ENCODE results near the gene SLCO2B1.

DNA sequence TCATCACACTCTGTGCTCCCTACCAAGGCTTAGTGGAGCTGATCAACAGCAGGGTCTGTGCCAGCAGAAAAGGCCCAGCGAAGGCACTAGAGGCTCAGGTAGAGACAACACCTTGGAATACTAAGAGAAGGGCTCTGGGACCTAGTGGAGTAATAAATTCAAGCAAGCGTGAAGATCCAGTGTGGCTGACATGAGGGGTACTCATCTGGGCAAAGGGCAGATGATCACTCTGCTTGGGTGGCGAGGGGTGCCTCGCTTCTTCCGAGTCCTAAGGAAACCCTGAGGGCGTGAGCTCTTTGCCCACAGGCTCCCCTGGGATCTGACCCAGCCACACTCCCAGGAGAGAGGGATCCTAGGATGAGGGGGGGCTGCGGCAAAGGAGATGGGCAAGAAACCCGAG is 86.1 kb downstream of the SLCO2B1 start:
- no peak for TF ChIP-seq REST (tag by site-specific recombination; IDR thresholded peaks at IDR 0.05)
- TF ChIP-seq, protein P1, sequence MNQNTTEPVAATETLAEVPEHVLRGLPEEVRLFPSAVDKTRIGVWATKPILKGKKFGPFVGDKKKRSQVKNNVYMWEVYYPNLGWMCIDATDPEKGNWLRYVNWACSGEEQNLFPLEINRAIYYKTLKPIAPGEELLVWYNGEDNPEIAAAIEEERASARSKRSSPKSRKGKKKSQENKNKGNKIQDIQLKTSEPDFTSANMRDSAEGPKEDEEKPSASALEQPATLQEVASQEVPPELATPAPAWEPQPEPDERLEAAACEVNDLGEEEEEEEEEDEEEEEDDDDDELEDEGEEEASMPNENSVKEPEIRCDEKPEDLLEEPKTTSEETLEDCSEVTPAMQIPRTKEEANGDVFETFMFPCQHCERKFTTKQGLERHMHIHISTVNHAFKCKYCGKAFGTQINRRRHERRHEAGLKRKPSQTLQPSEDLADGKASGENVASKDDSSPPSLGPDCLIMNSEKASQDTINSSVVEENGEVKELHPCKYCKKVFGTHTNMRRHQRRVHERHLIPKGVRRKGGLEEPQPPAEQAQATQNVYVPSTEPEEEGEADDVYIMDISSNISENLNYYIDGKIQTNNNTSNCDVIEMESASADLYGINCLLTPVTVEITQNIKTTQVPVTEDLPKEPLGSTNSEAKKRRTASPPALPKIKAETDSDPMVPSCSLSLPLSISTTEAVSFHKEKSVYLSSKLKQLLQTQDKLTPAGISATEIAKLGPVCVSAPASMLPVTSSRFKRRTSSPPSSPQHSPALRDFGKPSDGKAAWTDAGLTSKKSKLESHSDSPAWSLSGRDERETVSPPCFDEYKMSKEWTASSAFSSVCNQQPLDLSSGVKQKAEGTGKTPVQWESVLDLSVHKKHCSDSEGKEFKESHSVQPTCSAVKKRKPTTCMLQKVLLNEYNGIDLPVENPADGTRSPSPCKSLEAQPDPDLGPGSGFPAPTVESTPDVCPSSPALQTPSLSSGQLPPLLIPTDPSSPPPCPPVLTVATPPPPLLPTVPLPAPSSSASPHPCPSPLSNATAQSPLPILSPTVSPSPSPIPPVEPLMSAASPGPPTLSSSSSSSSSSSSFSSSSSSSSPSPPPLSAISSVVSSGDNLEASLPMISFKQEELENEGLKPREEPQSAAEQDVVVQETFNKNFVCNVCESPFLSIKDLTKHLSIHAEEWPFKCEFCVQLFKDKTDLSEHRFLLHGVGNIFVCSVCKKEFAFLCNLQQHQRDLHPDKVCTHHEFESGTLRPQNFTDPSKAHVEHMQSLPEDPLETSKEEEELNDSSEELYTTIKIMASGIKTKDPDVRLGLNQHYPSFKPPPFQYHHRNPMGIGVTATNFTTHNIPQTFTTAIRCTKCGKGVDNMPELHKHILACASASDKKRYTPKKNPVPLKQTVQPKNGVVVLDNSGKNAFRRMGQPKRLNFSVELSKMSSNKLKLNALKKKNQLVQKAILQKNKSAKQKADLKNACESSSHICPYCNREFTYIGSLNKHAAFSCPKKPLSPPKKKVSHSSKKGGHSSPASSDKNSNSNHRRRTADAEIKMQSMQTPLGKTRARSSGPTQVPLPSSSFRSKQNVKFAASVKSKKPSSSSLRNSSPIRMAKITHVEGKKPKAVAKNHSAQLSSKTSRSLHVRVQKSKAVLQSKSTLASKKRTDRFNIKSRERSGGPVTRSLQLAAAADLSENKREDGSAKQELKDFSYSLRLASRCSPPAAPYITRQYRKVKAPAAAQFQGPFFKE (tag by site-specific recombination; IDR thresholded peaks at IDR 0.05; ENCODE audit: borderline replicate concordance): no peak
- no peak for TF ChIP-seq ZNF302 (tag by site-specific recombination; IDR thresholded peaks at IDR 0.05; ENCODE audit: low read depth)
- TF ChIP-seq ZNF518A (tag by site-specific recombination; conservative IDR thresholded peaks at IDR 0.05; ENCODE audit: low read depth): no peak
- no peak for TF ChIP-seq CTCF (tag by site-specific recombination; IDR thresholded peaks at IDR 0.05)
- no peak for TF ChIP-seq PRDM6 (tag by site-specific recombination; IDR thresholded peaks at IDR 0.05)
- TF ChIP-seq KLF9 (tag by site-specific recombination; IDR thresholded peaks at IDR 0.05; ENCODE audit: low read depth): no peak
- TF ChIP-seq, protein P2, sequence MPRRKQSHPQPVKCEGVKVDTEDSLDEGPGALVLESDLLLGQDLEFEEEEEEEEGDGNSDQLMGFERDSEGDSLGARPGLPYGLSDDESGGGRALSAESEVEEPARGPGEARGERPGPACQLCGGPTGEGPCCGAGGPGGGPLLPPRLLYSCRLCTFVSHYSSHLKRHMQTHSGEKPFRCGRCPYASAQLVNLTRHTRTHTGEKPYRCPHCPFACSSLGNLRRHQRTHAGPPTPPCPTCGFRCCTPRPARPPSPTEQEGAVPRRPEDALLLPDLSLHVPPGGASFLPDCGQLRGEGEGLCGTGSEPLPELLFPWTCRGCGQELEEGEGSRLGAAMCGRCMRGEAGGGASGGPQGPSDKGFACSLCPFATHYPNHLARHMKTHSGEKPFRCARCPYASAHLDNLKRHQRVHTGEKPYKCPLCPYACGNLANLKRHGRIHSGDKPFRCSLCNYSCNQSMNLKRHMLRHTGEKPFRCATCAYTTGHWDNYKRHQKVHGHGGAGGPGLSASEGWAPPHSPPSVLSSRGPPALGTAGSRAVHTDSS (tag by site-specific recombination; IDR thresholded peaks at IDR 0.05): no peak
- TF ChIP-seq GLI4 (tag by site-specific recombination; IDR thresholded peaks at IDR 0.05): no peak
- no peak for TF ChIP-seq MEIS1 (CRISPR knock-in tag; IDR thresholded peaks at IDR 0.05; ENCODE audit: borderline replicate concordance)
- no peak for TF ChIP-seq FEZF1 (tag by site-specific recombination; IDR thresholded peaks at IDR 0.05)
- no peak for TF ChIP-seq ZNF2 (tag by site-specific recombination; IDR thresholded peaks at IDR 0.05)

All from HEK293 (cell line).